Sigmoid colon (tissue), 4 donors: Measurements from ENCODE around the gene UBE2QL1.

Experiments used
- CTCF ChIP-seq, 4 experiments: fragments of 450-650 bp in 3 of 4; fragments of 200-600 bp in 1 of 4; IDR thresholded peaks; one replicate each; pipeline ENCODE4 v1.5.1; 2016 to 2019; ENCODE audit warnings: antibody characterized with exemption in 4 of 4, mild to moderate bottlenecking in 3 of 4, moderate library complexity in 2 of 4
- EP300 ChIP-seq, 4 donors: sonication (generic); formaldehyde crosslinking; IDR thresholded peaks; one replicate each; pipeline ENCODE4 v1.6.1; 2017; ENCODE audit warnings: antibody characterized with exemption in 4 of 4
- POLR2A ChIP-seq, 2 donors: fragments of 450-650 bp; IDR thresholded peaks; one replicate each; pipeline ENCODE4 v1.6.1; 2016; ENCODE audit warnings: antibody characterized with exemption in 2 of 2, mild to moderate bottlenecking in 2 of 2, moderate library complexity in 2 of 2
- POLR2AphosphoS5 ChIP-seq, 4 donors: sonication (generic); formaldehyde crosslinking; IDR thresholded peaks; one replicate each; pipeline ENCODE4 v1.6.1; 2017; ENCODE audit warnings: antibody characterized with exemption in 4 of 4

- TF ChIP-seq CTCF (IDR thresholded peaks at IDR 0.05) = no peak
- TF ChIP-seq POLR2A (IDR thresholded peaks at IDR 0.05) = no peak
- TF ChIP-seq POLR2AphosphoS5 (IDR thresholded peaks at IDR 0.05) = no peak
- TF ChIP-seq EP300 (IDR thresholded peaks at IDR 0.05) = no peak
These were observed 21.0 kb upstream of the UBE2QL1 start for GRCh38 chr5:6427694-6428093.
